Activated CD4-positive, alpha-beta T cell treated with anti-CD3 and anti-CD28 coated beads for 4 hours (primary cell): ENCODE results near the gene CAPZA1.
A peak's percentile ranks its signal among the peaks of the same experiment; 100 is the strongest.

Source experiments
- DNase-seq, 2 donors: peaks; one replicate each; pipeline ENCODE4 v3.0.0-alpha.2; 2020

Gene CAPZA1

GRCh38 chr1:112717263-112717873, 97.7 kb downstream of the CAPZA1 start:
- no peak for DNase-seq

GRCh38 chr1:112718691-112719418, 99.2 kb downstream of the CAPZA1 start:
- DNase-seq, result peak; percentile 76 to 79

DNA sequence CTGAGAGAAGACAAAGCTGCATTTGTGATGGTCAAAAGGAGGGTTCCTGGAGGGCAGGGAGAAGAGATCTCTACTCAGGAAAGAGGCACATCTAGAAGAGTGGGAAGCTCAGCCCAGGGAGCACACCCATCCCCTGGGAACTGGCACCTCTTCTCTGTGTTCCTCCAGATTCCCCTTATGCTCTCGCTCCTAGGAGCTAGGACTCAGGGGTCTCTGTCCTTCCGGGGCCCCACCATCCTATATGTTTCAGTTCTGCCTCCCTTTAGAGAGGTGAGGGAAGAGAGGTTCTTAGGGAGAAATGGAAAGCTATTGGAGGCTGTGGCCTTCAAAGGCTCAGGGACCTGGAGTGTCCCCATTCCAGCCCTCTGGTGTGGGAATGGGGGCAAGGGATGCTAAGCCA, 100.1 kb downstream of the CAPZA1 start:
- DNase-seq, result no peak

DNA sequence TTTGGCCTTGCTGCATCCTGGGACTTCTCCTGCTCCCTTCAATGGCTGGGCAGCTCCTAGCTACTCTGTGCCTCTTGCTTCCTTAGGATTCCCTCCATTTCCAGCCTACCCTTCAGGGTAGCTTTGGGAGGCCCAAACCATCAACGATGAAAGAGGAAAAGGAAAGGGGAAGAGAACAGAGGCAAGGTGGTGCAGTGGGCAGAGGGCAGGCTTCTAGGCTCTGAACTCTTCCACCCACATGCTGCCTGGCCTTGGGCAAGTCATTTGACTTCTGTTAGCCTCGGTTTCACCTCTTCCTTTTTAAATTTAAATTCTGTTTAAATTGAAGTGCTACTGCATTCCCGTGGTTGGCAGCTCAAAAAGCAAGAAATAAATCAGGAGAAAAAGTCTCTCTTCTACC, 101.2 kb downstream of the CAPZA1 start:
- DNase-seq, result no peak
